Measurements from ENCODE around the gene PAK5.

- TF ChIP-seq CTCF (conservative IDR thresholded peaks at IDR 0.05) (no peak), EZH2 (IDR thresholded peaks at IDR 0.05; ENCODE audit: low read depth) (no peak)
These were observed 315.2 kb downstream of the PAK5 start for GRCh38 chr20:9523636-9524035.

Data from PC-9 (cell line).